NT2/D1 (cell line): ENCODE measurements around the gene DDX31.

Experiments
- YY1 ChIP-seq: IDR thresholded peaks from 2 replicates; pipeline ENCODE4 v1.6.1; 2011; ENCODE audit not compliant: insufficient read length, insufficient read depth
- ZNF274 ChIP-seq: IDR thresholded peaks from 2 replicates; pipeline ENCODE4 v1.6.1; 2011; ENCODE audit warnings: mild to moderate bottlenecking, low read depth, low read length

DNA sequence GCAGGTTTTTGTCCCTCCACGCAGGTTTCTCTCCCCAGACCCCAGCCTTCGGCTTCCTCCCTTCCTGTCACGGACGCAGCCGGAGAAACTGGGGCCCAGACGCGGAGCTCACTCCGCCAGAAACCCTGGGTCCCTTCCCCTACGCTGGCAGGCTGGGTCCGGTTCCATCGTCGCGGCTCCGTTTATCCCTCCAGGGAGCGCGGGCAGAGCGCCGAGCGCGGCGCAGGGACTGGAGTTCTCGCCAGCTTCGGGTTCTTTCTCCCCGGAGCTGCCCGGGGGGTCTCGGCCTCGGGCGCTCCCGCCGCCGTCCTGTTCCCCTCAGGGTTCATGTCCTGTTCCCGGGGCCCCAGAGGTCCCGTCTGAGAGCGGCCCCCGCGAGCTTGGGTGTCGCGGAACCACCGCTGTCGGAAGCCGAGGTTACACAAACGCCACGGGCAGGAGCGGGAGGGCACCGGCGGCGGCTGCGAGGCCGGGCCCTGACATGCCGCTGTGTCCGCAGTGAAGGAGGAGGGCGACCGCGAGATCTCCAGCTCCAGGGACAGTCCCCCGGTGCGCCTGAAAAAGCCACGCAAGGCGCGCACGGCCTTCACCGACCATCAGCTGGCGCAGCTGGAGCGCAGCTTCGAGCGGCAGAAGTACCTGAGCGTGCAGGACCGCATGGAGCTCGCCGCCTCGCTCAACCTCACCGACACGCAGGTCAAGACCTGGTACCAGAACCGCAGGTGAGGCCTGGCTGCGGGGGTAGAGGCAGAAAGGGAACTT, 82.8 kb downstream of the DDX31 start:
- TF ChIP-seq ZNF274 (no peak), YY1 (no peak)
